ENCODE results near the gene PMAIP1. TPM values are rescaled to one million over a fixed set of nuclear protein-coding genes. Genes with fewer than 3 reads are reported as not detected.
A peak's percentile ranks its signal among the peaks of the same experiment; 100 is the strongest.

The PMAIP1 gene
- polyA plus RNA-seq, 1 of the 3 experiments (the other 2 are of a cell fraction) = 76.9 TPM

GRCh38 chr18:59904011-59904601 lies 4.3 kb downstream of the PMAIP1 start (continued):
- TF ChIP-seq REST (IDR thresholded peaks at IDR 0.05; ENCODE audit: low read depth, low read length) (no peak), TCF12 (IDR thresholded peaks at IDR 0.05) (no peak), RAD21 (IDR thresholded peaks at IDR 0.05; ENCODE audit: low read length) (no peak)

GRCh38 chr18:59905686-59906091 lies 5.9 kb downstream of the PMAIP1 start:
- Histone ChIP-seq H3K9me3 (no peaks in the 10 kb centered on the region), H3K27ac (ENCODE audit: low read depth in 2 of 2, low read length in 1 of 2) (peak overlapping the region in 1 of 2 experiments; percentile 68; a peak in 3 of 4 replicates), H3K4me3 (ENCODE audit: low read depth in 2 of 2, low read length in 1 of 2) (no peak overlapping the region), H3F3A (replicated peaks; ENCODE audit: insufficient read depth) (peaks cover 57% of the 10 kb centered on the region), H3K27me3 (ENCODE audit: insufficient read depth) (no peaks in the 10 kb centered on the region), H2AFZ (ENCODE audit: low read depth) (no peak overlapping the region), H3K9ac (no peak overlapping the region), H3K9me2 (no peaks in the 10 kb centered on the region), H3K79me2 (ENCODE audit: insufficient read depth) (peaks cover 37% of the 10 kb centered on the region), H3K36me3 (replicated peaks in 1 of 2; ENCODE audit: control insufficient read depth in 1 of 2, insufficient read depth in 2 of 2, low read length in 1 of 2) (peaks cover 21 to 23% of the 10 kb centered on the region in 2 experiments), H3K4me2 (peak overlapping the region; percentile 10; the same call in 1 of the 2 replicates), H4K20me1 (ENCODE audit: insufficient read depth) (peaks cover 28% of the 10 kb centered on the region), H3K4me1 (ENCODE audit: control insufficient read depth in 1 of 2, insufficient read depth in 2 of 2, low read depth in 1 of 2, low read length in 1 of 2) (peaks cover 12 to 27% of the 10 kb centered on the region in 2 experiments)
- 93% methylated on average over 4 of the region's 4 CpGs for WGBS (ENCODE audit: low lambda C conversion rate)
- no peak for DNase-seq
- TF ChIP-seq EZH2phosphoT487 (IDR thresholded peaks at IDR 0.05; ENCODE audit: borderline replicate concordance, low read depth) (no peak), TEAD4 (IDR thresholded peaks at IDR 0.05; ENCODE audit: borderline replicate concordance, insufficient read depth) (no peak), RXRA (IDR thresholded peaks at IDR 0.05; ENCODE audit: borderline replicate concordance, low read depth) (no peak), MAX (IDR thresholded peaks at IDR 0.05; ENCODE audit: low read depth) (no peak), MXI1 (IDR thresholded peaks at IDR 0.05; ENCODE audit: low read depth, low read length) (no peak), NRF1 (IDR thresholded peaks at IDR 0.05; ENCODE audit: low read depth, low read length) (no peak), EP300 (IDR thresholded peaks at IDR 0.05; ENCODE audit: borderline replicate concordance in 1 of 2, low read depth in 1 of 2, low read length in 1 of 2) (no peak), REST (IDR thresholded peaks at IDR 0.05; ENCODE audit: low read depth, low read length) (no peak), ELF1 (IDR thresholded peaks at IDR 0.05) (no peak)
- POLR2A ChIA-PET = no interaction called here
- CTCF ChIA-PET = interaction anchor here (0.8 to 1.5 kb wide), 2 partner anchors 81 to 83 kb away, joined by 3 read pairs; no protein-coding TSS in a partner anchor
